CD4-positive, alpha-beta T cell treated with Interleukin-6 for 4 hours (primary cell): Measurements from ENCODE around the gene FAM83E.
A peak's percentile ranks its signal among the peaks of the same experiment; 100 is the strongest.

ENCODE experiments used
- DNase-seq: peaks from one replicate; pipeline ENCODE4 v3.0.0-alpha.2; 2020; ENCODE audit warnings: mixed read lengths

The FAM83E gene

DNA sequence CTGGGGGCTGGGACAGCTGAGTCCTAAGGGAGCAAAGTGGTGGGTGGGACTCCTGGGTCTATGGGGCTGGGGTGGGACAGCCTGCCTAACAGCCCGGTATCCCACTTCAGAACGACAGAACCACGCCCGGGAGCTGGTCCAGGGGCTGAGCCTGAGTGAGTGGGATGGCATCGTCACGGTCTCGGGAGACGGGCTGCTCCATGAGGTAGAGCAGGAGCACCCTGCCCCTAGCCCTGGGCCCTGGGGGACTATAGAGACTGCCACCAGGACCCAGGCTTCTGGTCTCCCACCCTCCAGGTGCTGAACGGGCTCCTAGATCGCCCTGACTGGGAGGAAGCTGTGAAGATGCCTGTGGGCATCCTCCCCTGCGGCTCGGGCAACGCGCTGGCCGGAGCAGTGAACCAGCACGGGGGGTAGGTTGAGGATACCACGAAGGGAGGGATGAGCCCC, 13.0 kb upstream of the FAM83E start:
- DNase-seq = no peak

GRCh38 chr19:48627201-48627864, 12.5 kb upstream of the FAM83E start:
- DNase-seq = peak; percentile 48

GRCh38 chr19:48625891-48626327, 11.0 kb upstream of the FAM83E start:
- DNase-seq = no peak

GRCh38 chr19:48624791-48625723, 10.2 kb upstream of the FAM83E start:
- DNase-seq = no peak

- DNase-seq = peak; percentile 98
These were observed 9.3 kb upstream of the FAM83E start for GRCh38 chr19:48624067-48624594.

GRCh38 chr19:48623556-48624066, 8.7 kb upstream of the FAM83E start:
- no peak for DNase-seq

DNA sequence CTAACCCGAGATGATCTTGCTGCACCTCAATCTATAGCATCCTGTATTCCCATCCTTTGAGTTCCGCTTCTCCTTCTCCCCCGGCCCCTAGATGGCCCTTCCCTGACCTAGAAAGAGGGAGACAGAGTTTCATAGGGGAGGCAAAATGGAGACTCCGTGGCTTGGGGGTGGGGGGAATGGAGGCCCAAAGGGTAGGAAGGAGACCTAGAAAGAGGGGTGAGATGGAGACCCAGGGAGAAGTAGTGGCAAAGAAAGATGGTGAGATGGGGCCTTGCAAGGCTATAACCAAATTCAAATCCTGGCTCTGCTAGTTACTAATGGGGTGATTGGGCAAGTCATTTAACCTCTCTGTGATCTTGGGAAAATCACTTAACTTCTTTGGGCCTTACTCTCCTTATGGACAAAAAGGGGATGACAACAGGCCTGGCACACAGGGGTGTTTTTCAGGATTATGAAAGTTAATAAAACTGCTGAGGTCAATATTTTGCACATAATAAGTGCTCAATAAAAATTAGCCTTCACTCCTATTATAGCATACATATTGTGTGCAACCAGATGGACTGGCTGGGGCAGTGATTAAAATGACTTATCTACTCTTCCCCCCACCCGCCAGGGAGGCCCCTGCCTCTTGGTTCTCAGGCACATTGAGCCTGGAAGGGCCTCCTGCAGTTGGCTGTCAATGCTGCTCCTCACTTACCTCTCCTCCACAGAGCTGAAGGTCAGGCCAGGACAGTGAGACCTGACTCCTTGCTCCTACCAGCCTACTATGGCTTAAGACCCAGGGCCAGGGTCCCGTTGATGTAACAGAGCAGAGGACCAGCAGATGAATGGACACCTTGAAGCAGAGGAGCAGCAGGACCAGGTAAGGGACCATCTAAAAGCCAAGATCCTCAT, 5.1 kb upstream of the FAM83E start:
- no peak for DNase-seq

DNA sequence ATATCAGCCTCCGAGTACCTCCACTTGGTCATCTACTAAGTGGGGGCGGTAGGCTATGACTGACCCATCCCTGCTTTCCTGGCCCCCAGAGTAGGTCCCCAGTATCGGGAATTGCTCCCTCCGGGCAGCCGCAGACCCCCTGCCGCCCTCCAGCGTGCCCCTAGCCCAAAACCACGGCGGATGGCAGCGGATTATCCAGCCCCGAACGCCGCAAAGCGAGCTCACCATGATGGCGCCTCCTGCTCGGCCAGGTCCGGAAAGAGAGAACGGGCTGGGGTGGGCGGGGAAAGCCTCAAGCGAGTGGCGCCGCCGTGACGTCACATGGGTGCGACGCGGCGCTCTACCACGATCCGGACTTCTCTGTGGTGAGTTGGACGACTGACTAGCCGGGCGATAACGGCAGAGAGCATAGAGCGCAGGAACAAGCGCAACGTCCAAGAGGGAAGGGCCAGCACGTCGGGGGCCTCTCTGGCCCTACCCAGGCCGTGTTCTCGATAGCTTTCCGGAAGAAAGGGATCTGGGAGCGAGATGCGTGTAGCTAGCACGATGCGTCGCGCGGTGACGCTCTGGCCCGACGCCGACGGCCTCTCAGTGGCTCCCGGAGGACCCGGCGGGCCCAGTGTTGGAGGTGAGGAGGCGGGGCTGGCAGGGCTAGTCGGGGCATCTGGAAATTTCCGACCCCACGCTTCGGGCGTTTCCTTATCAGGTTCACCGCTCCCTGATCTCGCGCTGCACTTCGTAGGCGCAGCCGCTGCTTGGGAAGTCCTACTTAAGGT, 4.2 kb upstream of the FAM83E start, which contains the start of the genes RPL18 and SPHK2:
Gene RPL18, minus strand, starts transcription at position 263 of the 776 bp plus-strand sequence. Its CDS starts 35 bp downstream, at position 228.
Gene SPHK2, plus strand, starts transcription at position 591 of the 776 bp plus-strand sequence. CDS start 1,009 bp downstream, outside the sequence.
- DNase-seq = peak; percentile 96

DNA sequence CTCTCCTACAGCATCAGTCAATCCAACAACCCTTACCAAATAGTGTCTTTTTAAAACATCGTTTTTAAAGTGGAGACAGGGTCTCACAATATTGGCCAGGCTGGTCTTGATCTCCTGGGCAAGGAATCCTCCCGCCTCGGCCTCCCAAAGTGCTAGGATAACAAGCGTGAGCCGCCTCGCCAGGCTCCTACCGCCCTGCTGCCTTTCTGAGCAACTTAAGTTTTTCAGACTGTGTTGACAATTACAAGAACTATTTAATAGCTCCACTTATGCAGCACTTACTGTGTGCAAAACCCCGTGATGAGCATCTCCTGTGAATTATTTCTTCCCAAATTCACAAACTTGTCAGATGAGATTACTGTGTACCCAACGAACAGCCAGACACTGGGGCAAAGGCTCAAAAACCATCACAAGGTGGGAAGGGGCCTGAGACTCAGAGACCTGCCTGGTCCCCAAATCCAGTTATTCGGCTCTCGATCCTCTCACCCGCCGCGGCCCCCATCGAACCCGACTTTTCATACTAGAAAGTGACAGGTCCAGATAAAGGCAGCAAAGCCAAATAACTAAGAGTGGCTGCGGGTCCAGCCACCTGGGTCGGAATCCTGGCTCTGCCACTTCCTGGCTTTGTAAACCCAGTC, 3.5 kb upstream of the FAM83E start:
- DNase-seq = no peak

GRCh38 chr19:48617146-48617937, 2.5 kb upstream of the FAM83E start:
- no peak for DNase-seq

- no peak for DNase-seq
These were observed 1.7 kb upstream of the FAM83E start for GRCh38 chr19:48616491-48617056.

DNA sequence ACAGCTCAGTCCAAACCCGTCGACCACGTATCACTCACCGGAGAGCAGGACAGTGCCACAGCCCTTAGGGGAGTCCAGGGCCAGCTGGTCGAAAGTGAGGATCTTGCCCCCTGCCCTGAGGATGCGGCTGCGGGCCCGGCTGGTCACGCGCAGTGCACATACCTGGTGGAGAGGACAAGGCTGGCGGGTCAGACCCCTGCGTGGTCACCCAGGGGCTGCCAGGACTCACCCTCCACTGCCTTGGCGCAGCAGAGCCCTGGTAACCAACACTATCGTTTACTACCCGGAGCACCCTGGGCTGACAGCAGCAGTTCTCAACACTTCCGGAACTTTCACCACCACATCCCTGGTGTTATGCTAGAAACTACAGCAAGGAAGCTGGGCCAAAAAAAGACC, 1.2 kb upstream of the FAM83E start:
- no peak for DNase-seq

DNA sequence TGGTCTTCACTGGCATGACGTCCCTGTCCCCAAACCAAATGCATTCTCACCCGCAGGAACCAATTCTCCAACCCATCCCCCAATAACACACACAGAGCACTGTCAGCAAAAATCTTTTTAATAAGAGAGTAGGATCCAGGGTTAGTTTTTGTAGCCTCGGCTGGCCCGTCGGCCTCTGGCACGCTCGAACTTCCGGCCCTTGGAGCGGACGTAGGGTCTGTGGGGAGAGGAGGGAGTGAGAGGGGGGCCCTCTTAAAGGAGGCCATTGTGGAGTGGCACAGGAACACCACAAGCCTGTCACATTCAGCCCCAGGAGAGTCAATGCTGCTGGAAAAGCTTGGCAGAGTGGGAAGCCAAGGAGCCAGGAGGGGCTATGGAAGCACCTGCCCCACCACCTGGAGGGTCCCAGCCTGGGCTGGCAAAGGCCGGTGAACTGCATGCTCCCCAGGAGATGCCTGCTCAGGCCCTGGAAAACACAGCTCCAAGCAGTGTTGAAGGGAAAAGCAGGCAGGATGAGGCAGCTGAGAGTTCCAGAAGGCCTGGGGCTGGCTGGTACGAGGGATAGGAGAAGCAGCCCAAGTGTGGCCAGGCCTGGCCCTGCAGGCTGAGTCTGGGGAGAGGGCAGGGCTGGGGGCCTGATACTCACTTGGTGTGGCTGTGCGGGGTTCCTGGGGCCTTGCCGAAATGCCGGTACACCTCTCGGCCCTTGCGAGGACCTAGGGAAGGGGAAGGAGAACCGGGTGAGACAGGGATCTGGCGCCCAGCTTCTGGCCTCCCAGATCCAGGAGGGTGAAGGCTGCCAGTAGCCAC, 560 bp upstream of the FAM83E start:
- DNase-seq = no peak

DNA sequence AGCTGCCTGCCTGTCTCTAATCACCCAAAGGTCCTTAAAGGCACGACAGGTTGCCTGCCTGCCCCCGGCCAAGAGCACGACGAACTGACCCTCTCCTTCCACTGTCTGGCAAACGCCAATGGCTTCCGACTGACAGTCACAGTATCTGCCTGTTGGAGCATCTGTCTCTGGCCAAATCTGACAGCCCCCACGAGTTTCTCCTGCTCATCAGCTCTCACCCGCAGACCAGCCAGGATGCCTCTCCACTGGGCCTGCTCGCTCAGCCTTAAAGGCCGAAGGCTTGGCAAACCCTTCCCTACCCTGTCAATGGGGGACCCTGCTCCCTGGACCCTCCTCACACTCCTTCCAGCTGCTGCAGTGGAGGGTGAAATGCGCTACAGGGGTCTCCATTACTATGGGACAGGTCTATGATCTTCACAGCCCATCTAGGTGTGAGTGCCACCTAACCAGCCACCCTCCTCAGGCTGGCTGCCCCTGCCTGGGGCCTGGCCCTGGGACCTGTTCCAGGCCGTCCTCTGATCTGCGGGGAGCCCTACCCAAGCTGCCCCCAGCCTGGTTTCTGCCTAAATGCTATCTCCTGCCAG, 932 bp downstream of the FAM83E start:
- no peak for DNase-seq

DNA sequence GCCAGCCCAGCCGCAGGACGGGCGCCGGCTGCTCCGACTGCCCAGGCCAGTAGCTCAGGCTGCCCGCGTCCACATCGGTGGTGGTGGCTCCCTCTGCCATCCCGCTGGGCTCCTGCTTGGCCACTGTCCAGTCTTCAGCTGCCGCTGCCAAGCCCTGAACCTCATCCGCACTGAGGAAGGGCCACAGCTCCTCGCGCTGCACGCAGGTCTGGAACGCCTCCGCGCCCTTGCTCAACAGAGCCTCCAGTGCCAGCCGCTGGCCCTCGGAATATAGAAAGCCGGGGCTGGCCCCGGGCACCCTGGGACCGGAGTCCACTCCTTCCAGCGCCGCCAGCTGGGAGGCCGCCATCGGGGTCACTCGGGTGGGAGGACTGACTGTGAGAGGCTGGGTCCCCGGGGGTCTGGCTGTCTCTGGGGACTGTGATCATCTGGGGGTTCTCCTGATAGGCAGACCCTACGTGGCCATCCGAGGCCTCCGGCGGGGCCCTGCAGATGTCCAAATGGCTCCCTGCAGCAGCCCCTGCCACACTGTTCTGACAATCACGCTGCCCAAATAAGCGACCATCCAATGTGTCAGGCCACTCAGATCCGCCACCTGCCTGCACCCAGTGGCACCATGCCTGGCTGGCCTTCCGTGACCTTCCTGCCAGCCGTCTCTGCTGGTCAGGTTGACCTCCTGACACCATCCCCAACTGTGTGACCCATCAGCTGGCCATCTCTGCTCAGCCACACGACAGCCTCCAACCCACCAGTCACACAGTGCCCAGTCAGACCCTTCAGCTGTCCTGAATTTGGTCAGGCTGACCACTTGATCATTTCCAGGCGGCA, 1.6 kb downstream of the FAM83E start:
- no peak for DNase-seq

- DNase-seq = no peak
These were observed 3.0 kb downstream of the FAM83E start for GRCh38 chr19:48611872-48612271.

GRCh38 chr19:48609571-48610108, 5.2 kb downstream of the FAM83E start:
- DNase-seq = no peak
